Measurements from ENCODE around the gene CEP83. TPM values are rescaled to one million over a fixed set of nuclear protein-coding genes. Genes with fewer than 3 reads are reported as not detected.

CEP83 gene
- polyA plus RNA-seq, 1 donor (not counting 4 experiments of a cell fraction or from before 2014, with no cell fraction given): 9.5 TPM

DNA sequence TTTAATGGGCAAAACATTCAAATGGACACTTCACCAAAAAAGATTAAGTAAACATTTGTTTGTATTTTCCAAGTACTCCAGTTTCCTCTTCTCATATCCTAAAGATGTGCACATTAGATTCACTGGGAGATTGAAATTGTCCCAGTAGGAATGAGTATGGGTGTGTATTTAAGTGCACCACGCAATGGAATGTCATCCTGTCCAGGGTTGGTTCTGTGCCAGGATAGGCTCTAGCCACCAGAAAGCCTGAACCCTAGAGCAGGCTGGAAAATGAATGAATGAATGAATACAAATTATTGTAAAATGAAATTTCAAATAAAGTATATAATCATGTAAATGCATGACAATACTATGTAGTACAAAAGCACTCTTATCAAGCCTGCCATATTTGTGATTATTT is 14.0 kb downstream of the CEP83 start:
- Histone ChIP-seq H3K4me1 (ENCODE audit: control insufficient read depth, extremely low read depth, insufficient read depth, low read length) (no peaks in the 10 kb centered on the region), H3K4me2 (ENCODE audit: control insufficient read depth, extremely low read depth, insufficient read depth, low read depth, low read length) (no peak overlapping the region), H3K9ac (ENCODE audit: control insufficient read depth, extremely low read depth, insufficient read depth, low read length) (no peak overlapping the region), H3K9me1 (ENCODE audit: control insufficient read depth, extremely low read depth, insufficient read depth, low read length) (no peaks in the 10 kb centered on the region), H4K20me1 (ENCODE audit: control insufficient read depth, extremely low read depth, insufficient read depth, low read length) (no peaks in the 10 kb centered on the region), H3K36me3 (ENCODE audit: control insufficient read depth in 2 of 2, extremely low read depth in 1 of 2, insufficient read depth in 2 of 2, low read length in 2 of 2) (no peaks in the 10 kb centered on the region), H3K4me3 (ENCODE audit: control insufficient read depth in 2 of 3, extremely low read depth in 1 of 3, insufficient read depth in 2 of 3, low read depth in 1 of 3, low read length in 3 of 3) (no peak overlapping the region), H2AFZ (ENCODE audit: control insufficient read depth, low read length) (no peak overlapping the region), H3K9me3 (ENCODE audit: control insufficient read depth, low read depth, low read length) (no peaks in the 10 kb centered on the region), H3K79me2 (ENCODE audit: control insufficient read depth, insufficient read depth, low read length) (peaks cover 19% of the 10 kb centered on the region), H3K27ac (ENCODE audit: control insufficient read depth, insufficient read depth, low read length) (no peak overlapping the region), H3K27me3 (ENCODE audit: control insufficient read depth, extremely low read depth, insufficient read depth, low read length) (no peaks in the 10 kb centered on the region)
- TF ChIP-seq, protein P1, sequence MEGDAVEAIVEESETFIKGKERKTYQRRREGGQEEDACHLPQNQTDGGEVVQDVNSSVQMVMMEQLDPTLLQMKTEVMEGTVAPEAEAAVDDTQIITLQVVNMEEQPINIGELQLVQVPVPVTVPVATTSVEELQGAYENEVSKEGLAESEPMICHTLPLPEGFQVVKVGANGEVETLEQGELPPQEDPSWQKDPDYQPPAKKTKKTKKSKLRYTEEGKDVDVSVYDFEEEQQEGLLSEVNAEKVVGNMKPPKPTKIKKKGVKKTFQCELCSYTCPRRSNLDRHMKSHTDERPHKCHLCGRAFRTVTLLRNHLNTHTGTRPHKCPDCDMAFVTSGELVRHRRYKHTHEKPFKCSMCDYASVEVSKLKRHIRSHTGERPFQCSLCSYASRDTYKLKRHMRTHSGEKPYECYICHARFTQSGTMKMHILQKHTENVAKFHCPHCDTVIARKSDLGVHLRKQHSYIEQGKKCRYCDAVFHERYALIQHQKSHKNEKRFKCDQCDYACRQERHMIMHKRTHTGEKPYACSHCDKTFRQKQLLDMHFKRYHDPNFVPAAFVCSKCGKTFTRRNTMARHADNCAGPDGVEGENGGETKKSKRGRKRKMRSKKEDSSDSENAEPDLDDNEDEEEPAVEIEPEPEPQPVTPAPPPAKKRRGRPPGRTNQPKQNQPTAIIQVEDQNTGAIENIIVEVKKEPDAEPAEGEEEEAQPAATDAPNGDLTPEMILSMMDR (optimal IDR thresholded peaks at IDR 0.05 in 1 of 3, IDR thresholded peaks at IDR 0.05 in 1 of 3, conservative IDR thresholded peaks at IDR 0.05 in 1 of 3; ENCODE audit: extremely low read depth in 1 of 3, insufficient read depth in 2 of 3, low read length in 3 of 3): no peak
- TF ChIP-seq EZH2 (IDR thresholded peaks at IDR 0.05; ENCODE audit: low read length): no peak
- FAIRE-seq: no peak
- no peak for DNase-seq (ENCODE audit: low read depth, low spot score)
- dilution Hi-C loops (cut with MboI; ENCODE audit: extremely low pct_ligation_motif_present, low sequenced_read_pairs): no loop called here

DNA sequence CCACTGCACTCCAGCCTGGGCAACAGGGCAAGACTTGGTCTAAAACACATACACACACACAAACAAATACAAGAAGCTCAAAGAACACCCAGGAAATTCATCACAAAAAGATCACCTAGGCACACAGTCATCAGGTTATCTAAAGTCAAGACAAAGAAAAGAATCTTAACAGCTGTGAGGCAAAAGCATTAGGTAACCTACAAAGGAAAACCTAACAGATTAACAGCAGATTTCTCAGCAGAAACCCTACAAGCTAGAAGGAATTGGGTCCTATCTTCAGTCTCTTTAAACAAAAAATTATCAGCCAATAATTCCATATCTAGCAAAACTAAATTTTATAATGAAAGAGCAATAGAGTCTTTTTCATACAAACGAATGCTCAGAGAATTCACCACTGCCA is 22.4 kb downstream of the CEP83 start:
- Histone ChIP-seq H3K9me1 (ENCODE audit: control insufficient read depth, extremely low read depth, insufficient read depth, low read length) (no peaks in the 10 kb centered on the region), H3K4me2 (ENCODE audit: control insufficient read depth, extremely low read depth, insufficient read depth, low read depth, low read length) (no peak overlapping the region), H4K20me1 (ENCODE audit: control insufficient read depth, extremely low read depth, insufficient read depth, low read length) (no peaks in the 10 kb centered on the region), H3K36me3 (ENCODE audit: control insufficient read depth in 2 of 2, extremely low read depth in 1 of 2, insufficient read depth in 2 of 2, low read length in 2 of 2) (no peaks in the 10 kb centered on the region), H3K79me2 (ENCODE audit: control insufficient read depth, insufficient read depth, low read length) (peaks cover 27% of the 10 kb centered on the region), H3K27me3 (ENCODE audit: control insufficient read depth, extremely low read depth, insufficient read depth, low read length) (no peaks in the 10 kb centered on the region), H2AFZ (ENCODE audit: control insufficient read depth, low read length) (no peak overlapping the region), H3K4me3 (ENCODE audit: control insufficient read depth in 2 of 3, extremely low read depth in 1 of 3, insufficient read depth in 2 of 3, low read depth in 1 of 3, low read length in 3 of 3) (no peak overlapping the region), H3K4me1 (ENCODE audit: control insufficient read depth, extremely low read depth, insufficient read depth, low read length) (no peaks in the 10 kb centered on the region), H3K9me3 (ENCODE audit: control insufficient read depth, low read depth, low read length) (no peaks in the 10 kb centered on the region), H3K9ac (ENCODE audit: control insufficient read depth, extremely low read depth, insufficient read depth, low read length) (no peak overlapping the region), H3K27ac (ENCODE audit: control insufficient read depth, insufficient read depth, low read length) (no peak overlapping the region)
- TF ChIP-seq, protein P1 (optimal IDR thresholded peaks at IDR 0.05 in 1 of 3, IDR thresholded peaks at IDR 0.05 in 1 of 3, conservative IDR thresholded peaks at IDR 0.05 in 1 of 3; ENCODE audit: extremely low read depth in 1 of 3, insufficient read depth in 2 of 3, low read length in 3 of 3): no peak
- no peak for TF ChIP-seq EZH2 (IDR thresholded peaks at IDR 0.05; ENCODE audit: low read length)
- dilution Hi-C loops (cut with MboI; ENCODE audit: extremely low pct_ligation_motif_present, low sequenced_read_pairs): no loop called here
- FAIRE-seq (no peak), DNase-seq (ENCODE audit: low read depth, low spot score) (no peak)
